HepG2 (cell line): Measurements from ENCODE around the gene KCND3.

Experiments
- BHLHE40 ChIP-seq: IDR thresholded peaks from 2 replicates; pipeline ENCODE4 v1.6.1; 2011; ENCODE audit warnings: low read length, improper control_type of control experiment
- BRCA1 ChIP-seq: sonication (generic); formaldehyde crosslinking; IDR thresholded peaks from 2 replicates; pipeline ENCODE4 v1.4.0; 2020; ENCODE audit warnings: missing genetic modification reagents
- GTF2F1 ChIP-seq: fragments of 150-350 bp; IDR thresholded peaks from 2 replicates; pipeline ENCODE4 v1.6.1; 2014; ENCODE audit warnings: low read length
- NFYB ChIP-seq: sonication (generic); formaldehyde crosslinking; IDR thresholded peaks from 2 replicates; pipeline ENCODE4 v1.4.0; 2020; ENCODE audit warnings: missing genetic modification reagents
- PCBP1 ChIP-seq: fragments of 200-400 bp; formaldehyde crosslinking; IDR thresholded peaks from 2 replicates; pipeline ENCODE4 v1.6.1; 2017; ENCODE audit warnings: mild to moderate bottlenecking, low read depth, low read length, borderline replicate concordance
- PITX1 ChIP-seq: sonication (generic); formaldehyde crosslinking; IDR thresholded peaks from 2 replicates; pipeline ENCODE4 v1.5.1; 2020; ENCODE audit warnings: mild to moderate bottlenecking, missing genetic modification reagents
- POLR2A ChIP-seq, 2 experiments: IDR thresholded peaks; 2 replicates each; pipeline ENCODE4 v1.6.1; 2011; ENCODE audit warnings: low read depth in 2 of 2, low read length in 2 of 2, mild to moderate bottlenecking in 1 of 2, moderate library complexity in 1 of 2; ENCODE audit not compliant: insufficient read depth in 1 of 2
- ZBTB33 ChIP-seq: sonication (generic); formaldehyde crosslinking; IDR thresholded peaks from 2 replicates; pipeline ENCODE4 v1.4.0; 2020; ENCODE audit warnings: missing genetic modification reagents
- ZBTB8A ChIP-seq: sonication (generic); formaldehyde crosslinking; IDR thresholded peaks from 2 replicates; pipeline ENCODE4 v1.4.0; 2020; ENCODE audit warnings: mild to moderate bottlenecking, low read depth, missing genetic modification reagents, borderline replicate concordance
- ZHX1 ChIP-seq: sonication (generic); formaldehyde crosslinking; IDR thresholded peaks from 2 replicates; pipeline ENCODE4 v1.8.1; 2022; ENCODE audit warnings: low read depth, mild to moderate bottlenecking, missing genetic modification reagents
- ZNF12 ChIP-seq: sonication (generic); formaldehyde crosslinking; IDR thresholded peaks from 2 replicates; pipeline ENCODE4 v1.5.0; 2020; ENCODE audit warnings: missing genetic modification reagents
- ZNF24 ChIP-seq: fragments of 450-650 bp; IDR thresholded peaks from 2 replicates; pipeline ENCODE4 v1.6.1; 2017; ENCODE audit warnings: antibody characterized with exemption, mild to moderate bottlenecking
- ZNF264 ChIP-seq: sonication (generic); formaldehyde crosslinking; IDR thresholded peaks from 2 replicates; pipeline ENCODE4 v1.4.0; 2020; ENCODE audit warnings: missing genetic modification reagents
- ZNF850 ChIP-seq: sonication (generic); formaldehyde crosslinking; conservative IDR thresholded peaks from 2 replicates; pipeline ENCODE4 v1.9.0; 2021; ENCODE audit warnings: mild to moderate bottlenecking, missing genetic modification reagents

GRCh38 chr1:111862599-111862998, 126.9 kb downstream of the KCND3 start:
- TF ChIP-seq PITX1 (CRISPR knock-in tag) = no peak
- no peak for TF ChIP-seq ZNF24
- TF ChIP-seq GTF2F1 = no peak
- TF ChIP-seq PCBP1 = no peak
- no peak for TF ChIP-seq BRCA1
- no peak for TF ChIP-seq ZNF12 (CRISPR knock-in tag)
- TF ChIP-seq NFYB (CRISPR knock-in tag) = no peak
- no peak for TF ChIP-seq ZNF850 (CRISPR knock-in tag)
- no peak for TF ChIP-seq ZHX1 (CRISPR knock-in tag)
- no peak for TF ChIP-seq BHLHE40
- TF ChIP-seq ZBTB8A (CRISPR knock-in tag) = no peak
- TF ChIP-seq ZNF264 (CRISPR knock-in tag) = no peak
- no peak for TF ChIP-seq POLR2A (IDR thresholded peaks at IDR 0.05; ENCODE audit: insufficient read depth in 1 of 2, low read depth in 2 of 2, low read length in 2 of 2)
- no peak for TF ChIP-seq ZBTB33 (CRISPR knock-in tag)
